H1 (cell line): ENCODE results near the gene FGF12. TPM values are rescaled to one million over a fixed set of nuclear protein-coding genes. Genes with fewer than 3 reads are reported as not detected.
A peak's percentile ranks its signal among the peaks of the same experiment; 100 is the strongest.

Experiments used
- CTCF ChIA-PET: fragments of 300-600 bp; sonication (Branson Sonifier 250); formaldehyde crosslinking; loops from one replicate; lab custom pipeline; 2021; ENCODE audit not compliant: partially characterized antibody; lab: Charles Lee
- POLR2A ChIA-PET: fragments of 300-600 bp; sonication (Branson Sonifier 250); formaldehyde crosslinking; loops from one replicate; lab custom pipeline; 2021; ENCODE audit warnings: inconsistent platforms; ENCODE audit not compliant: partially characterized antibody; lab: Charles Lee
- DNase-seq, 2 experiments: peaks; one replicate each; pipeline versions ENCODE4 v3.0.0 to v3.0.0-alpha.2; 2010 to 2022; ENCODE audit warnings: low spot score in 2 of 2, low read depth in 1 of 2, mixed read lengths in 1 of 2
- FAIRE-seq: peaks from 2 replicates; lab custom pipeline; 2011; peaks lifted over from hg19 to GRCh38; lab: Jason Lieb, UNC
- H2AFZ ChIP-seq: 2 replicates; pipeline ENCODE4 v1.8.1; 2012; ENCODE audit warnings: low read length, inconsistent platforms
- H2AK5ac ChIP-seq: 2 replicates; pipeline ENCODE4 v1.6.1; 2013; ENCODE audit warnings: low read depth, low read length
- H2BK120ac ChIP-seq: replicated peaks from 2 replicates; pipeline ENCODE3; 2013; ENCODE audit warnings: low read depth, low read length, inconsistent platforms
- H2BK12ac ChIP-seq: 2 replicates; pipeline ENCODE4 v1.6.1; 2013; ENCODE audit warnings: low read depth, low read length
- H2BK15ac ChIP-seq: 2 replicates; pipeline ENCODE4 v1.6.1; 2013; ENCODE audit warnings: low read length
- H2BK20ac ChIP-seq: 2 replicates; pipeline ENCODE4 v1.6.1; 2013; ENCODE audit warnings: low read length
- H2BK5ac ChIP-seq: 2 replicates; pipeline ENCODE4 v1.6.1; 2013; ENCODE audit warnings: low read depth, low read length
- H3K14ac ChIP-seq: 2 replicates; pipeline ENCODE4 v1.6.1; 2013; ENCODE audit warnings: inconsistent platforms; ENCODE audit not compliant: insufficient read length
- H3K18ac ChIP-seq: 2 replicates; pipeline ENCODE4 v1.6.1; 2013; ENCODE audit warnings: low read length; ENCODE audit errors: extremely low read depth
- H3K23ac ChIP-seq: 2 replicates; pipeline ENCODE4 v1.6.1; 2013; ENCODE audit warnings: inconsistent platforms; ENCODE audit not compliant: insufficient read length
- H3K23me2 ChIP-seq: 2 replicates; pipeline ENCODE4 v1.6.1; 2013; ENCODE audit warnings: low read depth, low read length
- H3K27ac ChIP-seq: 2 replicates; pipeline ENCODE4 v1.6.1; 2011; ENCODE audit warnings: low read depth, low read length, inconsistent platforms
- H3K27me3 ChIP-seq, 4 experiments: replicated peaks in 1 of 4; 1 replicate in 1 of 4; 2 replicates in 3 of 4; pipeline versions ENCODE4 v1.6.1 to v1.8.1; 2011 to 2013; ENCODE audit warnings: low read length in 3 of 4, mild to moderate bottlenecking in 3 of 4, inconsistent platforms in 2 of 4, mixed read lengths in 2 of 4, moderate library complexity in 1 of 4; ENCODE audit not compliant: control insufficient read depth in 3 of 4, insufficient read depth in 3 of 4; ENCODE audit errors: extremely low read depth in 1 of 4
- H3K36me3 ChIP-seq, 4 experiments: 2 replicates each; pipeline versions ENCODE4 v1.6.1 to v1.8.1; 2011 to 2013; ENCODE audit warnings: mild to moderate bottlenecking in 4 of 4, low read length in 3 of 4, moderate library complexity in 2 of 4, control low read depth in 1 of 4, inconsistent platforms in 1 of 4; ENCODE audit not compliant: insufficient read depth in 4 of 4, control insufficient read depth in 2 of 4
- H3K4ac ChIP-seq: replicated peaks from 2 replicates; pipeline ENCODE3; 2013; ENCODE audit warnings: low read length, low read depth, mixed read lengths, inconsistent platforms; ENCODE audit not compliant: insufficient read length
- H3K4me1 ChIP-seq, 4 experiments: replicated peaks in 1 of 4; 1 replicate in 1 of 4; 2 replicates in 3 of 4; pipeline versions ENCODE4 v1.6.1 to v1.8.1; 2011 to 2013; ENCODE audit warnings: low read length in 3 of 4, inconsistent platforms in 2 of 4, mixed read lengths in 1 of 4; ENCODE audit not compliant: insufficient read depth in 4 of 4, control insufficient read depth in 3 of 4
- H3K4me2 ChIP-seq, 2 experiments: 2 replicates each; pipeline versions ENCODE4 v1.6.1 to v1.8.1; 2011 to 2013; ENCODE audit warnings: low read depth in 2 of 2, low read length in 2 of 2, control low read depth in 1 of 2, inconsistent platforms in 1 of 2, mild to moderate bottlenecking in 1 of 2; ENCODE audit not compliant: insufficient read depth in 1 of 2
- H3K4me3 ChIP-seq, 4 experiments: fragments of 200-600, 300-600 bp in 1 of 4; sonication (generic), shearing (Covaris generic), sonication (Bioruptor Twin) in 1 of 4; 2 replicates each; pipeline versions ENCODE4 v1.5.1 to v1.8.1; 2011 to 2016; ENCODE audit warnings: low read length in 4 of 4, low read depth in 3 of 4, control low read depth in 2 of 4, inconsistent platforms in 2 of 4, mild to moderate bottlenecking in 2 of 4, mixed read lengths in 1 of 4, moderate library complexity in 1 of 4; ENCODE audit not compliant: insufficient read depth in 2 of 4; ENCODE audit errors: extremely low read depth in 1 of 4
- H3K56ac ChIP-seq: replicated peaks from 2 replicates; pipeline ENCODE3; 2013; ENCODE audit warnings: low read depth, mild to moderate bottlenecking, mixed read lengths, low read length, inconsistent platforms; ENCODE audit not compliant: insufficient read length
- H3K79me1 ChIP-seq: 2 replicates; pipeline ENCODE4 v1.6.1; 2013; ENCODE audit warnings: low read depth, low read length, control low read depth
- H3K79me2 ChIP-seq, 2 experiments: 2 replicates each; pipeline versions ENCODE4 v1.6.1 to v1.8.1; 2012 to 2013; ENCODE audit warnings: low read length in 2 of 2, mild to moderate bottlenecking in 2 of 2, inconsistent platforms in 1 of 2; ENCODE audit not compliant: insufficient read depth in 2 of 2, control insufficient read depth in 1 of 2
- H3K9ac ChIP-seq, 4 experiments: replicated peaks in 1 of 4; 1 replicate in 1 of 4; 2 replicates in 3 of 4; pipeline versions ENCODE4 v1.6.1 to v1.8.1; 2011 to 2013; ENCODE audit warnings: low read depth in 3 of 4, low read length in 3 of 4, control low read depth in 2 of 4, mild to moderate bottlenecking in 2 of 4, moderate library complexity in 2 of 4, inconsistent platforms in 1 of 4; ENCODE audit errors: extremely low read depth in 1 of 4
- H3K9me3 ChIP-seq, 2 experiments: 2 replicates each; pipeline versions ENCODE4 v1.6.1 to v1.8.1; 2012 to 2013; ENCODE audit warnings: mild to moderate bottlenecking in 2 of 2, moderate library complexity in 2 of 2, control low read depth in 1 of 2, inconsistent platforms in 1 of 2, low read depth in 1 of 2, low read length in 1 of 2, mixed read lengths in 1 of 2; ENCODE audit not compliant: insufficient read depth in 2 of 2
- H4K20me1 ChIP-seq, 2 experiments: replicated peaks in 1 of 2; 2 replicates each; pipeline versions ENCODE3 to v1.8.1; 2011 to 2013; ENCODE audit warnings: inconsistent platforms in 2 of 2, low read length in 2 of 2, mild to moderate bottlenecking in 1 of 2; ENCODE audit not compliant: insufficient read depth in 2 of 2, control insufficient read depth in 1 of 2
- H4K5ac ChIP-seq: 2 replicates; pipeline ENCODE4 v1.6.1; 2013; ENCODE audit warnings: low read length, low read depth, mixed read lengths, inconsistent platforms; ENCODE audit not compliant: insufficient read length
- H4K8ac ChIP-seq: 2 replicates; pipeline ENCODE4 v1.8.0; 2013; ENCODE audit warnings: mild to moderate bottlenecking, moderate library complexity, low read length, inconsistent platforms; ENCODE audit not compliant: insufficient read depth; ENCODE audit errors: extremely low read depth
- H4K91ac ChIP-seq: replicated peaks from 2 replicates; pipeline ENCODE3; 2013; ENCODE audit warnings: low read length, mixed read lengths, inconsistent platforms; ENCODE audit not compliant: insufficient read length
- EGR1 ChIP-seq: IDR thresholded peaks from 2 replicates; pipeline ENCODE4 v1.6.1; 2011; ENCODE audit warnings: low read depth, low read length, borderline replicate concordance
- SUZ12 ChIP-seq: fragments of 200-600 bp; sonication (generic); IDR thresholded peaks from 2 replicates; pipeline ENCODE4 v1.6.1; 2012; ENCODE audit warnings: mild to moderate bottlenecking, inconsistent platforms, low read length, moderate library complexity, mixed read lengths
- WGBS, 2 experiments: shearing (Covaris generic) in 1 of 2; methylation state at CpG; one replicate each; pipeline versions ENCODE4 v1.1.6 to v1.1.7; 2013 to 2015; ENCODE audit warnings: low lambda C conversion rate in 2 of 2, mixed read lengths in 2 of 2, inconsistent platforms in 1 of 2, low coverage in 1 of 2, missing lambda C conversion rate in 1 of 2; ENCODE audit not compliant: insufficient replicate concordance in 2 of 2, insufficient coverage in 1 of 2, insufficient read length in 1 of 2; ENCODE audit errors: extremely low coverage in 1 of 2, missing lambda C conversion rate in 1 of 2; 5-methylcytosine and 5-hydroxymethylcytosine counted together
- polyA plus RNA-seq, 7 experiments: library from polyadenylated mRNA; depleted of rRNA in 3 of 7; stranded (reverse) in 5 of 7; unstranded in 2 of 7; fragments of >200 nt in 5 of 7; fragments of 200-250 nt in 2 of 7; gene quantifications; 1 replicate in 5 of 7; 2 replicates in 1 of 7; 4 replicates in 1 of 7; pipeline versions ENCODE4 v1.2.1 to v1.2.3, GENCODE V29; 2011 to 2013; ENCODE audit warnings: missing spikeins in 2 of 7, mixed read lengths in 2 of 7
- total RNA-seq: library from RNA; stranded (reverse); fragmentation: NEBNext Ultra II Directional; extraction: Animal tissue kit (Norgen Biotek cat#: 25700); gene quantifications from 2 replicates; pipeline ENCODE4 v1.2.1, GENCODE V29; 2021

FGF12 gene
- total and polyA plus RNA-seq, 2 of the 8 experiments (the other 6 are each of a cell fraction or from before 2014, with no cell fraction given): 4.1 to 16.6 TPM

DNA sequence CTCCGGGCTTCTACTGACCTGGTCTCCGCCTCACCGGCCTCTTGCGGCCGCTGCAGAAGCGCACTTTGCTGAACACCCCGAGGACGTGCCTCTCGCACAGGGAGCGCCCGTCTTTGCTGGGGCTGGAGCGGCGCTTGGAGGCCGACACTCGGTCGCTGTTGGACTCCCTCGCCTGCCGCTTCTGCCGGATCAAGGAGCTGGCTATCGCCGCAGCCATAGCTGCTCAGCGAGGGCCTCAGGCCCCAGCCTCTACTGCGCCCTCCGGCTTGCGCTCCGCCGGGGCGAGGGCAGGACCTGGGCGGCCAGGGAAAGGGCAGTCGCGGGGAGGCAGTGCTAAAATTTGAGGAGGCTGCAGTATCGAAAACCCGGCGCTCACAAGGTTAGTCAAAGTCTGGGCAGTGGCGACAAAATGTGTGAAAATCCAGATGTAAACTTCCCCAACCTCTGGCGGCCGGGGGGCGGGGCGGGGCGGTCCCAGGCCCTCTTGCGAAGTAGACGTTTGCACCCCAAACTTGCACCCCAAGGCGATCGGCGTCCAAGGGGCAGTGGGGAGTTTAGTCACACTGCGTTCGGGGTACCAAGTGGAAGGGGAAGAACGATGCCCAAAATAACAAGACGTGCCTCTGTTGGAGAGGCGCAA, 319.2 kb downstream of the FGF12 start:
- Histone ChIP-seq H3K23ac (no peak overlapping the region), H4K20me1 (peaks cover 0 to 2% of the 10 kb centered on the region in 2 experiments), H4K5ac (no peak overlapping the region), H3K4me1 (peaks cover 2 to 8% (median 4%) of the 10 kb centered on the region in 4 experiments; a peak in 6 of 7 replicates), H3K4me3 (peak overlapping the region; percentile 58 to 84 (median 76)), H2AK5ac (no peak overlapping the region), H3K79me1 (no peaks in the 10 kb centered on the region), H3K27me3 (peaks cover 6 to 50% (median 34%) of the 10 kb centered on the region in 4 experiments), H4K8ac (peak overlapping the region; percentile 48), H3K56ac (no peak overlapping the region), H3K79me2 (0 out of 4 replicates have a peak, but pooled peaks cover 0 to 3% of the 10 kb centered on the region in 2 experiments), H3K18ac (no peak overlapping the region), H4K91ac (no peak overlapping the region), H2BK120ac (no peak overlapping the region), H3K36me3 (no peaks in the 10 kb centered on the region), H2BK15ac (no peak overlapping the region), H3K9ac (peak overlapping the region in 1 of 4 experiments; percentile 24; a peak in 1 of 7 replicates), H3K27ac (no peak overlapping the region), H3K9me3 (no peaks in the 10 kb centered on the region), H3K23me2 (peaks cover 15% of the 10 kb centered on the region), H2BK12ac (no peak overlapping the region), H2BK20ac (no peak overlapping the region), H2AFZ (peak overlapping the region; percentile 45; the same call in 1 of the 2 replicates), H3K4ac (no peak overlapping the region), H3K14ac (no peak overlapping the region), H2BK5ac (no peak overlapping the region), H3K4me2 (peak overlapping the region; percentile 93 to 97)
- 1% methylated on average over 49 of the region's 50 CpGs; no CpG with 5 or more reads in 1 of the 2 experiments for WGBS, 2 experiments
- DNase-seq: peak in 1 of 2 experiments; percentile 67
- FAIRE-seq: no peak
- ChIA-PET POLR2A (interaction anchor here (0.6 to 1.0 kb wide), 2 partner anchors 10 to 236 kb away, joined by 3 read pairs; no protein-coding TSS in a partner anchor), CTCF (interaction anchor here (0.9 to 1.3 kb wide), 2 partner anchors 15 to 221 kb away, joined by 3 read pairs; no protein-coding TSS in a partner anchor)
- TF ChIP-seq EGR1: no peak
- TF ChIP-seq SUZ12: peak; percentile 74
